Fibroblast of pulmonary artery (primary cell): ENCODE data around the gene FOXP1.

Experiments
- DNase-seq: peaks from one replicate; pipeline ENCODE4 v3.0.0-alpha.2; 2010; ENCODE audit warnings: low read depth
- H3K4me3 ChIP-seq: replicated peaks from 2 replicates; pipeline ENCODE4 v1.5.1; 2011; ENCODE audit warnings: low read depth, mild to moderate bottlenecking, control low read depth, low read length, moderate library complexity
- TF ChIP-seq, protein P1 (sequence below): IDR thresholded peaks from 2 replicates; pipeline ENCODE4 v1.5.1; 2011; ENCODE audit warnings: mild to moderate bottlenecking, control low read depth, low read length, inconsistent platforms; ENCODE audit errors: missing control alignments

The FOXP1 gene

DNA sequence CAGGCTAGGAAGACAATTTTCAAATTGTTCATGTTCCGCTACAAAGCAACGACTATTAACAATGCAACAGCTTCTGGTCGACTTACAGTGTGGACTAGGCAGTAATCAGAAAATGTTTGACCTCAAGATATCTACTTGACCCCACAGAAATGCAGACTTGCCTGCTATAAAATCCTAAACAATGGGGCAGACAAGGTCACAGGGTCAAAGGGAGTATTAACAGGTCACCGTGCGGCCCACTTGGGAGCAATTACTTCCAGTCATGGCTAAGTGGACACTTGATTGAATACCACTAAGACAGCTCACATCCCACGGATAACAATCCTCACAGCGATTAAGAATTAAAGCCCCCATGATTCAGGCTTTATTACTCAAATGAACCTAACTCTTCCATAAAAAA is 58.9 kb downstream of the FOXP1 start:
- no peak for DNase-seq
- no peak overlapping the region for H3K4me3 ChIP-seq

DNA sequence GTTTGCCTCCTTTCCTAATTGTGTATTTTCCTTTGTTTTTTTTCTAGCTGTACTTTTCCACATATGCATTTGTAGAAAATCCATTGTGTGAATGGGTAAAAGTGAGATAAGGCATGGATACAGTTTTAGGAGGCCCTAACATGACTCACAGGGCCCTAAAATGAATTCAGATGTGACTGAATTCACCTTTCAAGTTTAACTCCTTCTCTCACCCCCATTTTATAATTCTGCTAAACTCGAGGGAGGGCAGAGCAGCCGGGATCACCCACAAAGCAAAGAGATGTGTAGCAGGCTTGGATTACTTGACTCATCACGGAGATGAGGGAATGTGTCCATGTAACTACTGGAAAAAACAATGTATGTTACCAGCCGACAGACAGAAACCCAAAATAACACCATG is 59.9 kb downstream of the FOXP1 start:
- TF ChIP-seq, protein P1, sequence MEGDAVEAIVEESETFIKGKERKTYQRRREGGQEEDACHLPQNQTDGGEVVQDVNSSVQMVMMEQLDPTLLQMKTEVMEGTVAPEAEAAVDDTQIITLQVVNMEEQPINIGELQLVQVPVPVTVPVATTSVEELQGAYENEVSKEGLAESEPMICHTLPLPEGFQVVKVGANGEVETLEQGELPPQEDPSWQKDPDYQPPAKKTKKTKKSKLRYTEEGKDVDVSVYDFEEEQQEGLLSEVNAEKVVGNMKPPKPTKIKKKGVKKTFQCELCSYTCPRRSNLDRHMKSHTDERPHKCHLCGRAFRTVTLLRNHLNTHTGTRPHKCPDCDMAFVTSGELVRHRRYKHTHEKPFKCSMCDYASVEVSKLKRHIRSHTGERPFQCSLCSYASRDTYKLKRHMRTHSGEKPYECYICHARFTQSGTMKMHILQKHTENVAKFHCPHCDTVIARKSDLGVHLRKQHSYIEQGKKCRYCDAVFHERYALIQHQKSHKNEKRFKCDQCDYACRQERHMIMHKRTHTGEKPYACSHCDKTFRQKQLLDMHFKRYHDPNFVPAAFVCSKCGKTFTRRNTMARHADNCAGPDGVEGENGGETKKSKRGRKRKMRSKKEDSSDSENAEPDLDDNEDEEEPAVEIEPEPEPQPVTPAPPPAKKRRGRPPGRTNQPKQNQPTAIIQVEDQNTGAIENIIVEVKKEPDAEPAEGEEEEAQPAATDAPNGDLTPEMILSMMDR: no peak
- H3K4me3 ChIP-seq: no peak overlapping the region
- no peak for DNase-seq

More for the DNA sequence above, 58.9 kb downstream of the FOXP1 start:
- TF ChIP-seq, protein P1: no peak

DNA sequence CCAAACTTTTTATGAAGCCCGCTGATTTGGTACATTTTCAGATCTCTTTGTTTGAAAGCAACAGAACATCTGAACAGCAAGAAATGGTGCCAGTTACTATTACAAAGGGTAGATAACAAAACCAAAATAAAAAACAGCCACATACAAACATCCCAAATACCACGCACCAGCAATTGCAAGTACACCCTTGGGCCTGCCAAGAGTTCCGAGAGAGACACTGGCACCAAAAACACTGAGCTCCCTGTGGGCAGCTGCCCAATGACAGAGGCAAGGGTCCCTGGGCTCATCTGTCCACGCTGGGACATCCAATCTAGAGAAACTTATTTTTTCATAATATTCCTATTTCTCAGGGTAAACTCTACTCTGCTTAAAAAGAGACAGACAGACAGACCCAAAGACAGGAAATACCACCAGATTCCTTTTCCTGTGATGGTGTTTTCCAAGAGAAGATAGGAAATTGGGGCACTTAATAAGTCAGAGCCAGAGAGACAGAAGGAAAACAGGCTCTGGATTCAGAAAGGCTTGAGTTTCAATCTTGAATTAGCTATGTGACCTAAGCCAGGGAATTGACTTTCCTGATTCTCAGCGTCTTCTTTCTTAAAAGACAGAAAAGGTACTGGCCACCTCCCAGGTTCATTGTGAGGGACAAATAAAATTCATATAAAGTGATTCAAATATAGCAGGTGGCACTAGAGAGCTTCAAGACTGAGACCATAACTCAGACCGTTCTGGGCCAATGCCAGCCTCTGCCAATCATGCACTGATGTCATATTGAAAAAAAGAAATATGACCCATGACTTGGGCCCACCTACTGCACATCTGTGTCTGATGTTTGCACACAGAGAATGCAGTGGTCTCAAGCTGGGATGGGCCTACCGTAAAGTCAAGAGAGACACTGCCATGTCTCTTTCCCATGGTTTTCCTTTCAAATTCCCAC is 61.3 kb downstream of the FOXP1 start:
- TF ChIP-seq, protein P1: no peak
- DNase-seq: no peak
- H3K4me3 ChIP-seq: no peak overlapping the region

DNA sequence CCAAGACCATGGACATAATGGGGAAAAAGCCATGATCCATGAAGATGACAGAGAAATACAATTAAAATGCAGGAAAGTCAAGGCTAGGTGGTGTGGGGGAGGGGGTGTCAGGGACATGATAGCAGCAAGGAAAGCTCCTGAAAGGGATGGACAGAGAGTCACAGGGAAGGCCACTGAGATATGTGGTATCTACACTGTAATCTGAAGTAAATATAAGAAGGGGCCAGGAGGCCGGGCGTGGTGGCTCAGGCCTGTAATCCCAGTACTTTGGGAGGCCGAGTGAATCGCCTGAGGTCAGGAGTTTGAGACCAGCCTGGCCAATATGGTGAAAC is 62.5 kb downstream of the FOXP1 start:
- DNase-seq: no peak
- TF ChIP-seq, protein P1: no peak

DNA sequence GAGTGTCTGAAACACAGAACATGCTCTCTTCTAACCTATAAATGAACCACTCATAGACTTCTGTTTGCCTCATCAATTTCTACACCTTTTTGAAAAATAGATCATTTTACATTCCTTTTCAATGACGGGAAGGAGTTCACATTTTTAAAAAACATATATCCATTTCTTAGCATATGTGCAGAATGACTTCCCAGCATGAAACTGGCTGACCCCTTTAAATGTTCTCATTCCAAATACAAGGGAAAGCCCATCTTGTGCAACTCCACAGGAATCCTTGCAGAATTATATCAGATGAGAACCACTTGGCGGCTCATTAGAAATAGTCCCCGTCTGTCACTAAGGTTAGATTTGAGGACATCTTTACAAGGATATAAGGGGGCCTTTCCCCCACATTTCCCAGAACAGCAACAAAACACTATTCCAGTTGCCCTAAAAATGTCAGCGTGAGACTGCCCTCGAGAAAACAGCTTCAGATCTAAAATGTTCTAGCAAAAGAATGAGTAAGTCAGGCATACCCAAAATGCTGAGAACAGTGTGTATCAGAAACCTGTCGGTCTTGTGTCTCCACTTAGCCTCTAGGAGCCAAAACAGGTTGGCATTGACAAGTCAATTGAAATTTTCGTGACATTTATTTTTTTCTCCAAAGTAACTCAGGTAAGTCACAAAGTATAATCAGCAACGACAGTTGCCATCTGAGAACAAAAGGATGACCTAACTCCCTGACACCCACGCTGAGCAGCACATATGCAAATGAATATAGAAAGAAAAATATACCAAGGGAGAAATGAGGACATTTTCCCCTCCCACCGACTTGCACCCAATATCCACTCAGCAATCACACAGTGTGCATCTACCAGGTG is 63.1 kb downstream of the FOXP1 start:
- TF ChIP-seq, protein P1: no peak
- no peak for DNase-seq
- no peak overlapping the region for H3K4me3 ChIP-seq

More for the DNA sequence above, 62.5 kb downstream of the FOXP1 start:
- no peak overlapping the region for H3K4me3 ChIP-seq

DNA sequence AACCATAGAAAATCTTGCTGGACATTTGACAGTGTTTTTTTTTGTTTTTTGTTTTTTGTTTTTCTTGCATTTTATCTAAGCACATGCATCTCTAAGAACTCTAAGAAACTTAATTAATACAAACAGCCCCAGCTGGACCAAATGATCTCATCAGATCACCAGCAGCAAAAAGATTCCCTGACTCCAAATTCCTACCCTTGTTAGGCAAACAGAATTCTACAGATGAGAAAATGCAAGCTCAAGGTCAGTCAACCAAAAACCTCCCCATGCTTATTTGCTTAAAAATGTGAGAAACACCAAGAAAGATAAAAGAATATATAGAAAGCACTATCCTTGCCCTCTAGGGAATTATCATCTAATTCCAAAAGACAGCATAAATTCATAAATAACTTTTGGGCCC is 65.4 kb downstream of the FOXP1 start:
- H3K4me3 ChIP-seq: no peak overlapping the region
- no peak for DNase-seq
- TF ChIP-seq, protein P1: no peak
